ENCODE measurements around the gene OR2M3.
"Not testable (repeated sequence)": the region's sequence is repeated elsewhere in the genome, so short reads cannot be mapped to it uniquely, and the experiment has no call there.

Gene OR2M3, protein sequence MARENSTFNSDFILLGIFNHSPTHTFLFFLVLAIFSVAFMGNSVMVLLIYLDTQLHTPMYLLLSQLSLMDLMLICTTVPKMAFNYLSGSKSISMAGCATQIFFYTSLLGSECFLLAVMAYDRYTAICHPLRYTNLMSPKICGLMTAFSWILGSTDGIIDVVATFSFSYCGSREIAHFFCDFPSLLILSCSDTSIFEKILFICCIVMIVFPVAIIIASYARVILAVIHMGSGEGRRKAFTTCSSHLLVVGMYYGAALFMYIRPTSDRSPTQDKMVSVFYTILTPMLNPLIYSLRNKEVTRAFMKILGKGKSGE

DNA sequence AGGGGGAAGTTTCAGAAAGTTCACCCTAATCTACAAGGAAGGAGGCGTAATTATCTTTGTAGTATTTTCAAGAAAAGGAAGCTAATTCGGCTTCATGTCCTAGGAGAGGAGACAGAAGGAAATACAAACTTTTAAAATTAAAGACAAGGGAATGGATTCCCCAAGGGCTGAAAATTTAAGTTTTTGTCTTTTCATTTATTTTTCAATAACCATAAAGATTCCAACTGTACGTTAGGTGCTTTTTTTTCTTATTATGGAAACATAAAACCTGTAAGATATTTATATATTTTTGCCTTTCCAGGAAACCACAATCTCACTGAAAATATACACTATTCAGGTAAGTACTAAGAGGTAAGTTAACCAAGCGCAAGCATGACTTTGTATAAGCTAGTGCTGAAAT, at the start of gene OR2M3:
Gene OR2M3 (plus strand): TSS at position 301 of the 400 bp plus-strand sequence. CDS start 5,803 bp downstream, outside the sequence.
- DNase-seq: no peak

DNA sequence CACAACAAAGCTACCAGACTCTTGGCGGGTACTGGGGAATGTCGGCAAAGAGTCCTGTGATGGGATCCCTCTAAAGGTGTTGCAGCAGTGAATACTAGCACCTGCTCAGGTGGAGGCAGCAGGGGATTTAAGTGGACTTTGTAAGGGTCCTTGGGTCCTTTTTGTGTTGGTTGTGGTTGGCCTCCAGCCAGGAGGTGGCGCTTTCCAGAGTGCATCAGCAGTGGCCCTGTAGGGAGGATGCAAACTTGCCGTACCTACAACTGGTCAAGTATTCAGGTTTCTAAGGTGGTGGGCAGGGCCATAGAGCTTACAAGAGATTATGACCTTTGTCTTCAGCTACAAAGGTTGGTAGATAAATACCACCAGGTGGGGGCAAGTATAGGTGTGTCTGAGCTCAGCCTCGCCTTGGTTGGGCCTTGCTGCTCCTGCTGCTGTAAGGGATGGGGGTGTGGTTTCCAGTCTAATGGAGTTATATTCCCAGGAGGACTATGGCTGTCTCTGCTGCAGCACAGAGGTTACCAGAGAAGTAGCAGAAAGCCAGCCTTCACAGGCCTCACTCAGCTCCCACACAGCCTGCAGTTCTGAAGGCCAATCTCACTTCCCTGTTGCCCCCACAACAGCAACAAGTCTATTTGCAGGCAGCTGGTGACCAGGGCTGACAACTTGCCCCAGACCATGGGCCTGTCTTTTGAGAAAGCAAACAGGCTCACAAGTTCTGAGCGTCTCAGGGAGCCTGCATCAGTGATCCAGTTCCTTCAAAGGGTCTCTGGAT, 44.8 kb upstream of the OR2M3 start:
- no peak for DNase-seq

DNA sequence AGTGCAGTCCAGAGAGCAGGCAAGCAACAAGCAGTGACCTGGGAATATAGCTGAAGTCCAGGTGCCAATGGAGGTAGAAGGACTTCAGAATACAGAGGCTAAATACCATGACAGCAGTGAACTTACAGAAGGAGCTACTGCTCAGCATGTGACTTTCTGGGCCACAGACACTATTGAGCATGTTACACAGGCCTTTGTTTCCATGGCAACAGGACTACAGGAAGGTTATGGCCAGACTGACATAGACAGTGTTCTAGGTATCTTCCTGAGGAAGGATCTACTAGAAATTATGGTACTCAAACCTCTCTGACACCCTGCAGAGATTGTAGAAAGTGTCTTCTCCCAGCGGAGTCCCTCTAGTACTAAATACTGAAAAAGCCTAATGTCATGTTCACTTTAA, 41.1 kb upstream of the OR2M3 start:
- DNase-seq: no peak

DNA sequence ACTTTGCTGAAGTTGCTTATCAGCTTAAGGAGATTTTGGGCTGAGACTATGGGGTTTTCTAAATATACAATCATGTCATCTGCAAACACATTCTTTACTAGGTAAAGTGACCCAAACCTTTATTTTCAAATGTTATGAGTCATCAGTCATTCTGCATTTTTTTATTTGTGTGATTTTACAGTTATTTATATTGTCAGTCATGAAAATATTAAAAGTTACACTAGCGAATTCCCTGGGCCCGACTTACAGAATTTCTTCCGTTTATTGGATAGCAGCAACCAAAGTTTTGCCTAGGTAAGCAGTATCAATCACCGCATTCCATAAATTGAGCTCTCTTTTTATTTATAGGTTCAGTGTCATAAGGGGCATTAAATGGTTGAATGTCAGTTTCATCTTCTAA, 38.3 kb upstream of the OR2M3 start:
- DNase-seq: no peak

DNA sequence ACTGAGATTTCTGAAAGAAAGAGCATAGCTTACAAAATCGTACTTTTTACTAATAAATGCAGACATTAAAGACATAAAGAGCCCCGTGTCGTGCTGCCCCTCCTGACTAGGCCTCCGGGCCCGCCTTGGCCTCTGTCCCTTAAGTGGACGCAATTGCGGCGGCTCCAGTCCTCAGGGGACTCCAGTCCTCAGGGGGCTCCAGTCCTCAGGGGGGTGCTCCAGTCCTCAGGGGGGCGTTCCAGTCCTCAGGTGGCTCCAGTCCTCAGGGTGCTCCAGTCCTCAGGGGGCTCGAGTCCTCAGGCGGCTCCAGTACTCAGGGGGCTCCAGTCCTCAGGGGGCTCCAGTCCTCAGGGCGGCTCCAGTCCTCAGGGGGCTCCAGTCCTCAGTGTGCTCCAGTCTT, 33.0 kb upstream of the OR2M3 start:
- DNase-seq: no peak

DNA sequence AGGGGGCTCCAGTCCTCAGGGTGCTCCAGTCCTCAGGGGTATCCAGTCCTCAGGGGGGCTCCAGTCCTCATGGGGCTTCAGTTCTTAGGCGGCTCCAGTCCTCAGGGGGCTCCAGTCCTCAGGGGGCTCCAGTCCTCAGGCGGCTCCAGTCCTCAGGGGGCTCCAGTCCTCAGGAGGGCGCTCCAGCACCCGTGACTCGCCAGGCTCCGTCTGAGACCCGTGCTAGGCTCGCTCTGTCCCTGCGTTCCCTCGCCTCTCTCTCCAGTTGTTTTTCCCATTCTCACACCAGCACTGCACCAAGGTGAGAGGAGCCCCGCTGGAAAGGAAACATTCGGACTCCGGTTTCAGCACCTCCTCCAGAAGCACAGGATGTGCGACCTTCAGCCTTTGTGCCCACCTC, 31.9 kb upstream of the OR2M3 start:
- DNase-seq: no peak

DNA sequence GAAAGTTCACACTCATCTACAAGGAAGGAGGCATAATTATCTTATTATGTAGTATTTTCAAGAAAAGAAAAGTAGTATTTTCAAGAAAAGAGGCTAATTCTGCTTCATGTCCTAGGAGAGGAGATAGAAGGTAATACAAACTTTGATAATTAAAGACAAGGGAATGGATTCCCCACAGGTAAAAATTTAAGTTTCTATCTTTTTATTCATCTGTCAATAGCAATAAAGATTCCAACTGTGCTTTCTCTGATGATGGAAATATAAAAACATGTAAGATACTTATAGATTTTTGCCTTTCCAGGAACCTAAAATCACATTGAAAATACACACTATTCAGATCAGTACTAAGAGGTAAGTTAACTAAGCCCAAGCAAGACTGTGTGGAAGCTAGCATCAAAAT, 22.5 kb upstream of the OR2M3 start, which contains the start of gene OR2M2:
Gene OR2M2 (plus strand): TSS at position 301 of the 400 bp plus-strand sequence. CDS start 5,165 bp downstream, outside the sequence.
- no peak for DNase-seq

DNA sequence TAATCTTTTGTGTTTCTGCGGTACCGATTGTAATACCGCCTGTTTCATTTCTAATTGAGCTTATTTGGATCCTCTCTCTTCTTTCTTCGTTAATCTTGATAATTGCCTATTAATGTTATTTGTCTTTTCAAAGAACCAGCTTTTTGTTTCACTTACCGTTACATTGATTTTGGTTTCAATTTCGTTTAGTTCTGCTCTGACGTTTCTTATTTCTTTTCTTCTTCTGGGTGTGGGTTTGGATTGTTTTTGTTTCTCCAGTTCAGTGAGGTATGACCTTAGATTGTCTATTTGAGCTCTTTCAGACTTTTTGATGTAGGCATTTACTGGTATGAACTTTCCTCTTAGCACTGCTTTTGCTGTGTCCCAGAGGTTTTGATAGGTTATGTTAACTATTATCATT, 13.1 kb upstream of the OR2M3 start:
- no peak for DNase-seq

DNA sequence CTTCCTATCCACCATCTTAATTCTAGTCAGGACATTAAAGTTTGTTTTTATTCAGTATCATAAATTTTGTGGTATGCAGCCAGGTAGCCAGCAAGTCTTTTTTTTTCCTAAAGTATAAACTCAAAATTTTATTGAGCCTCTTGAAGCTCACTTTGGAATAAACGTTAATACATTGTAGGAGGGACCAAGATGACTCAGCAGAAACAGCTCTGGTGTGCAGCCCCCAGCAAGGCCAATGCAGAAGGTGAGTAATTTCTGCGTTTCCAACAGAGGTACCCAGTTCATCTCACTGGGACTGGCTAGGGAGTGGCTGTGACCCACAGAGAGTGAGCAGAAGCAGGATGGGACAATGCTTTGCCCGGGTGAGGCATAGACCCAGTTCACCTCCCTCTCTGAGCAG, 9.7 kb upstream of the OR2M3 start:
- no peak for DNase-seq

DNA sequence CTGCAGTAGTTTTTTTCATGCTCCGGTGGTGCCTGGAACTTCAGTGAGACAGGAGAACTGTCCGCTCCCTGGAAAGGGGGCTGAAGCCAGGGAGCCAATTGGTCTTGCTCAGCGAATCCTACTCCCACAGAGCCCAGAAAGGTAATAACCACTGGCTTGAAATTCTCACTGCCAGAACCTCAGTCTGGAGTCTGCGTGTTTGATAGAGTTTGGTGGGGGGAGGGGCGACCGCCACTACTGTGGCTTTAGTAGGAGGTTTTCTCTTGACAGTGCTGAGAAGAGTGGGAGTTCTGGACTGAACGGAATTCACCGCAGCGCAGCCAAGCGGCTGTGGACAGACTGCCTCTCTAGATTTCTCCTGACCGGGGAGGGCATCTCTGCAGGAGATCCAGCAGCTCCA, 8.0 kb upstream of the OR2M3 start:
- no peak for DNase-seq

DNA sequence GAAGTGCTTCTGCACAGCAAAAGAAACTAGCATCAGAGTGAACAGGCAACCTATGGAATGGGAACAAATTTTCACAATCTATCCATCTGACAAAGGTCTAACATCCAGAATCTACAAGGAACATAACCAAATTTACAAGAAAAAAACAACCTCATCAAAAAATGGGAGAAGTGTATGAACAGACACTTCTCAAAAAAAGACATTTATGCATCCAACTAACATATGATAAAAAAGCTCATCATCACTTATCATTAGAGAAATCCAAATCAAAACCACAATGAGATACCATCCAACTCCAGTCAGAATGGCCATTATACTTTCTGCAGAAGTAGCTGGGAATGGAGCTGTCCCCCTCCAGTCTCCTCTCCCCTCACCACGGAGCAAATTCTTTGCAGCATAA, 2.9 kb upstream of the OR2M3 start:
- DNase-seq: no peak

DNA sequence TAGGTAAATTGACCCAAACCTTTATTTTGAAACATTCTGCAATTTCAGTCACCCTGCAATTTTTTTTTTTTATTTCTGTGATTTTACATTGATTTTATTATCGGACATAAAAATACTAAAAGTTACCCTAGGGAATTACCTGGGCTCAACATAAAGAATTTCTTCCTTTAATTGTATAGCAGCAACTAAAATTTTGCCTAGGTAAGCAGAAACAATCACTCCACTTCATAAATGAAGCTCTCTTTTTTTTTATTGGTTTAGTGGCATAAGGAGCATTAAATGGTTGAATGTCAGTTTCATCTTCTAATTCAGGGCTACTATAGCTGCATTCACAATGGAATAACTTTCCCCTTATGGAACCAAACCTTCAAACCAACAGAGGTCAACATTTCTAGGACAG, 18.8 kb downstream of the OR2M3 start:
- DNase-seq: no peak

DNA sequence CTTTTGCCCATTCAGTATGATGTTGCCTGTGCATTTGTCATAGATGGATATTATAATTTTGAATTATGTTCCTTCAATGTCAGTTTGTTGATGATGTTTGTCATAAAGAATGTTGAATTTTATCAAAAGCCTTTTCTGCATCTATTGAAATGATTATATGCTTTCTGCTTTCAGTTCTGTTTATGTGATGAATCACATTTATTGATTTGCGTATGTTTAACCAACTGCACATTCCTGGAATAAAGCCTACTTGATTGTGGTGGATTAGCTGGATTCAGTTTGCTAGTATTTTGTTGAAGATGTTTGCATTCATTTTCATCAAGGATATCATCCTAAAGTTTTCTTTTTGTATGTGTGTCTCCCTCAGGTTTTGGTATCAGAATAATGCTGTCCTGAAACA, 28.5 kb downstream of the OR2M3 start:
- no peak for DNase-seq

DNA sequence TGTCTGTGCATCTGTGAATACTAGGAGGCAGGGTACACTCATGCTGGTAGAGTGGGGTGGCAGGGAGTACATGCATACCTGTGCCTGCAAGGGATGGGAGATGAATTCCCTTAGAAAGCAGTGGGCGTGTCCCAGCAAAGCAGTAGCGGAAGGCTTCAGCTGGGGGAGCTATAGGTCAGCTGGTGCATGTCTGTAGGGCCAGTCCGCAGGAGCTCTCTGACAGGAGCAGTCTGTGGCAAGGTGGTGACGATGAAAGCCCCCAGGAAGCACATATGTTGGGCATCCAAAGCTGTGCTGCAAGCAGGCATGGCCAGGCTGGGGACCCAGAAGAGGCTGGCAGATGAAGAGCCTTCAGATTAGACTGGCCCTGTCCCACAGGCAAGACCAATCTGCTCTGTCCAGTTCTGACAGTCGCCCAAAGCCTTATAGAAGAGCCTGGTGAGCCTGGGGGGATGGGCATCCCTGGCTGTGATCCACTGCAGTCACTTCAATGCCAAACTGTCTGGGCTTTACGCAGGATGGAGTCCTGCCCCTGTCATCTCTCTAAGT, 32.4 kb downstream of the OR2M3 start:
- no peak for DNase-seq

DNA sequence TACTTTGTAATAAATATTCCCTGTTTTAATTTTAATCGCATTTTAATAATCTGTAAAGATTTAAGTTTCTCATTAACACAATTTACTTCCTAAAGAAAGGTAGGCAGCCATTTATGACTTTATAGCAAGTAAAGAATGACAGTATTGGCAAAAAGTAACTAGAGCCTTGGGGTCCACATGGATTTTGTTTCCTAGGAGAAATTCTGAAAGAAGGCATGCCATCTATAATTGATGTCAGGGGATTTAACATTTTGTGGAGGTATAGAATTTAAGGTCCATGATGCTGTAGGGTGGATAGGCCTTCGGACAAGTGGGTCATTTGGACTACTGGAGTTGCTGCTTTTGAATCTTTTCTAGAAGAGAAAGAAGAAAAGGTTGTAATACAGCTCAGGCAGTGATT, 34.1 kb downstream of the OR2M3 start, which contains the start of gene OR2M4:
Gene OR2M4 (plus strand): TSS at position 301 of the 400 bp plus-strand sequence. CDS start 7,512 bp downstream, outside the sequence.
- DNase-seq: no peak

DNA sequence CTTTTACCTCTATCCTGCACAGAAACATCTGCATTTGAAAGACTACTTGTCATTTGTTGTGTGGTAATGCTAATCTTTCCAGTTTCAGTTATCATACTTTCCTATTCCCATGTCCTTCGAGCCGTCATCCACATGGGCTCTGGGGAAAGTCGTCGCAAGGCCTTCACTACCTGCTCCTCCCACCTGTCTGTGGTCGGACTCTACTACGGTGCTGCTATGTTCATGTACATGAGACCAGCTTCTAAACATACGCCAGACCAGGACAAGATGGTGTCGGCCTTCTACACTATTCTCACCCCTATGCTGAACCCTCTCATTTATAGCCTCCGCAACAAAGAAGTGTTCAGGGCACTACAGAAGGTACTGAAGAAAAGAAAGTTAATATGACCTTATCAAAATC, 42.4 kb downstream of the OR2M3 start:
- no peak for DNase-seq

DNA sequence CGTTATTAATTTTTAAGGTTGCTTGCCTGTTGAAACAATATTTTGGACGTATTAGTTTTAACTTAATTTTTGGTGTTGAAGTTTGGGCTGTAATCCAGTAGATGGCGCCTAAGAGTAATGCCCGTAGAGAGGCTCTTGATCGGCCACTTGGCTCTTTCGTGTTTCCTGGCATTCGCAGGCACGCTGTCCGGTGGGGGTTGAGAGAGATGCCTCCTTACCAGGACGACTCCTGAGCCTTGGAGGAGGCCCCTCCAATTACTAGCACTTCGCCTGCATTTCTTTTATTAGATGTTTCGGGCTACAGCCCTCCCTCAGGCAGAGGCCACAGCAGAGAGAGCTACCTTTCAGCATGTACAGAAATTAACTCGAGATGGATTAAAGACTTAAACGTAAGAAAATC, 46.1 kb downstream of the OR2M3 start:
- DNase-seq: peak; percentile 22 to 30

DNA sequence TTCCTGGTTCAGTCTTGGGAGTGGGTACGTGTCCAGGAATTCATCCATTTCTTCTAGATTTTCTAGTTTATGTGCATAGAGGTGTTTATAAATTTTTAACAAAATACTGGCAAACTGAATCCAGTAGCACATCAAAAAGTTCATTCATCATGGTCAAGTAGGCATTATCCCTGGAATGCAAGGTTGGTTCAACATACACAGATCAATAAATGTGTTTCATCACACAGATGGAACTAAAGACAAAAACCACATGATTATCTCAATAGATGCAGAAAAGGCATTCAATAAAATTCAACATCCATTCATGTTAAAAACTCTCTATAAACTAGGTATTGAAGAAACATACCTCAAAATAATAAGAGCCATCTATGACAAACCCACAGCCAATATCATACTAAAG, 62.2 kb downstream of the OR2M3 start:
- not testable (repeated sequence) for DNase-seq
